Measurements from ENCODE around the gene CSNK1G3.

The CSNK1G3 gene

GRCh38 chr5:123514615-123515355, 2.8 kb downstream of the CSNK1G3 start:
- no peak for DNase-seq

- no peak for DNase-seq
These were observed 3.9 kb downstream of the CSNK1G3 start for GRCh38 chr5:123515904-123516303.

GRCh38 chr5:123517476-123517875, 5.5 kb downstream of the CSNK1G3 start:
- DNase-seq, result no peak

GRCh38 chr5:123518111-123518510, 6.1 kb downstream of the CSNK1G3 start:
- no peak for DNase-seq

- no peak for DNase-seq
These were observed 8.8 kb downstream of the CSNK1G3 start for GRCh38 chr5:123520677-123521247.

GRCh38 chr5:123524146-123524545, 12.2 kb downstream of the CSNK1G3 start:
- DNase-seq, result no peak

GRCh38 chr5:123527190-123527589, 15.2 kb downstream of the CSNK1G3 start:
- DNase-seq, result no peak

- no peak for DNase-seq
These were observed 16.1 kb downstream of the CSNK1G3 start for GRCh38 chr5:123528065-123528464.

GRCh38 chr5:123528878-123529277, 16.9 kb downstream of the CSNK1G3 start:
- DNase-seq, result no peak

GRCh38 chr5:123530728-123531127, 18.8 kb downstream of the CSNK1G3 start:
- no peak for DNase-seq

GRCh38 chr5:123535648-123536047, 23.7 kb downstream of the CSNK1G3 start:
- no peak for DNase-seq

- DNase-seq, result no peak
These were observed 25.3 kb downstream of the CSNK1G3 start for GRCh38 chr5:123537256-123537655.

GRCh38 chr5:123537845-123538244, 25.9 kb downstream of the CSNK1G3 start:
- no peak for DNase-seq

- DNase-seq, result no peak
These were observed 26.9 kb downstream of the CSNK1G3 start for GRCh38 chr5:123538670-123539459.

GRCh38 chr5:123540534-123540933, 28.6 kb downstream of the CSNK1G3 start:
- DNase-seq, result no peak

GRCh38 chr5:123543438-123543837, 31.5 kb downstream of the CSNK1G3 start:
- DNase-seq, result no peak

GRCh38 chr5:123545506-123545905, 33.5 kb downstream of the CSNK1G3 start:
- no peak for DNase-seq

- DNase-seq, result peak; percentile 46
These were observed 34.7 kb downstream of the CSNK1G3 start for GRCh38 chr5:123546657-123547056.

GRCh38 chr5:123549256-123549904, 37.4 kb downstream of the CSNK1G3 start:
- DNase-seq, result no peak

- DNase-seq, result no peak
These were observed 42.6 kb downstream of the CSNK1G3 start for GRCh38 chr5:123554601-123555000.

- DNase-seq, result no peak
These were observed 45.9 kb downstream of the CSNK1G3 start for GRCh38 chr5:123557907-123558306.

- no peak for DNase-seq
These were observed 46.9 kb downstream of the CSNK1G3 start for GRCh38 chr5:123558762-123559433.

GRCh38 chr5:123559434-123559775, 47.4 kb downstream of the CSNK1G3 start:
- peak; percentile 24 for DNase-seq

Data from HCEC 1CT (cell line).